Measurements from ENCODE around the gene USP20.

GRCh38 chr9:129823542-129823934 is 11.7 kb upstream of the USP20 start:
- TF ChIP-seq CTCF (IDR thresholded peaks at IDR 0.05) (no peak), POLR2A (IDR thresholded peaks at IDR 0.05) (no peak)
